T-helper 2 cell treated with Interferon-gamma antibody and Interleukin-4, amounts not matched to agents 5 μg/mL and 100 μg/mL, for 36 hours (primary cell): ENCODE results near the gene PLAAT3.
A peak's percentile ranks its signal among the peaks of the same experiment; 100 is the strongest.
"Not testable (repeated sequence)": the region's sequence is repeated elsewhere in the genome, so short reads cannot be mapped to it uniquely, and the experiment has no call there.

Experiments
- DNase-seq: peaks from one replicate; pipeline ENCODE4 v3.0.0; 2021; ENCODE audit warnings: low spot score
- H3K27ac Mint-ChIP-seq: one replicate; pipeline ENCODE4 v1.8.0; 2021; ENCODE audit warnings: mild to moderate bottlenecking, mixed read lengths
- H3K27me3 Mint-ChIP-seq: one replicate; pipeline ENCODE4 v1.8.0; 2021; ENCODE audit warnings: low read depth, mixed read lengths
- H3K36me3 Mint-ChIP-seq: one replicate; pipeline ENCODE4 v1.8.0; 2021; ENCODE audit warnings: low read depth, mixed read lengths
- H3K4me1 Mint-ChIP-seq: one replicate; pipeline ENCODE4 v1.8.0; 2021; ENCODE audit warnings: low read depth, mixed read lengths
- H3K4me3 Mint-ChIP-seq: one replicate; pipeline ENCODE4 v1.8.0; 2022; ENCODE audit warnings: mild to moderate bottlenecking, moderate library complexity, mixed read lengths
- H3K9me3 Mint-ChIP-seq: one replicate; pipeline ENCODE4 v1.8.0; 2021; ENCODE audit warnings: mixed read lengths

The PLAAT3 gene

GRCh38 chr11:63617686-63618085 lies 3.5 kb upstream of the PLAAT3 start:
- not testable (repeated sequence) for H3K4me1 Mint-ChIP-seq, H3K36me3 Mint-ChIP-seq, H3K27ac Mint-ChIP-seq, H3K4me3 Mint-ChIP-seq, DNase-seq, H3K9me3 Mint-ChIP-seq
- H3K27me3 Mint-ChIP-seq, result peaks cover 13% of the 10 kb centered on the region

- DNase-seq, result no peak
- H3K27me3 Mint-ChIP-seq, result peaks cover 17% of the 10 kb centered on the region
- H3K27ac Mint-ChIP-seq, result no peak overlapping the region
- no peak overlapping the region for H3K4me3 Mint-ChIP-seq
- no peaks in the 10 kb centered on the region for H3K36me3 Mint-ChIP-seq
- peaks cover 11% of the 10 kb centered on the region for H3K4me1 Mint-ChIP-seq
- no peaks in the 10 kb centered on the region for H3K9me3 Mint-ChIP-seq
These were observed 2.7 kb upstream of the PLAAT3 start for GRCh38 chr11:63616953-63617352.

- peaks cover 10% of the 10 kb centered on the region for H3K4me1 Mint-ChIP-seq
- no peak for DNase-seq
- no peak overlapping the region for H3K27ac Mint-ChIP-seq
- H3K27me3 Mint-ChIP-seq, result peaks cover 21% of the 10 kb centered on the region
- H3K36me3 Mint-ChIP-seq, result no peaks in the 10 kb centered on the region
- H3K9me3 Mint-ChIP-seq, result no peaks in the 10 kb centered on the region
- peak overlapping the region; percentile 75 for H3K4me3 Mint-ChIP-seq
These were observed 607 bp downstream of the PLAAT3 start for GRCh38 chr11:63613517-63614135.

- Mint-ChIP-seq H3K27me3 (peaks cover 21% of the 10 kb centered on the region), H3K27ac (no peak overlapping the region), H3K4me3 (no peak overlapping the region), H3K9me3 (no peaks in the 10 kb centered on the region), H3K4me1 (peaks cover 10% of the 10 kb centered on the region), H3K36me3 (no peaks in the 10 kb centered on the region)
- no peak for DNase-seq
These were observed 2.1 kb downstream of the PLAAT3 start for GRCh38 chr11:63612181-63612580.

- Mint-ChIP-seq H3K36me3 (no peaks in the 10 kb centered on the region), H3K27me3 (peaks cover 21% of the 10 kb centered on the region), H3K4me1 (peaks cover 10% of the 10 kb centered on the region), H3K27ac (no peak overlapping the region), H3K4me3 (no peak overlapping the region), H3K9me3 (no peaks in the 10 kb centered on the region)
- no peak for DNase-seq
These were observed 2.9 kb downstream of the PLAAT3 start for GRCh38 chr11:63611395-63611747.

GRCh38 chr11:63610604-63611394 lies 3.4 kb downstream of the PLAAT3 start:
- Mint-ChIP-seq H3K4me3 (no peak overlapping the region), H3K36me3 (no peaks in the 10 kb centered on the region), H3K4me1 (peaks cover 10% of the 10 kb centered on the region), H3K27ac (no peak overlapping the region), H3K27me3 (peaks cover 21% of the 10 kb centered on the region), H3K9me3 (no peaks in the 10 kb centered on the region)
- DNase-seq, result no peak

- H3K27me3 Mint-ChIP-seq, result peaks cover 21% of the 10 kb centered on the region
- H3K9me3 Mint-ChIP-seq, result no peaks in the 10 kb centered on the region
- no peak for DNase-seq
- H3K4me3 Mint-ChIP-seq, result no peak overlapping the region
- H3K4me1 Mint-ChIP-seq, result peaks cover 10% of the 10 kb centered on the region
- no peak overlapping the region for H3K27ac Mint-ChIP-seq
- no peaks in the 10 kb centered on the region for H3K36me3 Mint-ChIP-seq
These were observed 4.2 kb downstream of the PLAAT3 start for GRCh38 chr11:63609971-63610580.

- Mint-ChIP-seq H3K4me1 (peaks cover 10% of the 10 kb centered on the region), H3K4me3 (no peak overlapping the region), H3K27ac (no peak overlapping the region), H3K9me3 (no peaks in the 10 kb centered on the region), H3K36me3 (no peaks in the 10 kb centered on the region), H3K27me3 (peaks cover 20% of the 10 kb centered on the region)
- DNase-seq, result no peak
These were observed 4.7 kb downstream of the PLAAT3 start for GRCh38 chr11:63609536-63609935.

- Mint-ChIP-seq H3K4me1 (peaks cover 8% of the 10 kb centered on the region), H3K36me3 (no peaks in the 10 kb centered on the region), H3K9me3 (no peaks in the 10 kb centered on the region), H3K27ac (no peak overlapping the region), H3K4me3 (no peak overlapping the region), H3K27me3 (peaks cover 15% of the 10 kb centered on the region)
- DNase-seq, result no peak
These were observed 5.6 kb downstream of the PLAAT3 start for GRCh38 chr11:63608353-63609345.

- no peak overlapping the region for H3K27ac Mint-ChIP-seq
- no peak overlapping the region for H3K4me3 Mint-ChIP-seq
These were observed 11.1 kb downstream of the PLAAT3 start for GRCh38 chr11:63603180-63603518.

GRCh38 chr11:63602290-63603179 lies 11.7 kb downstream of the PLAAT3 start:
- H3K36me3 Mint-ChIP-seq, H3K27ac Mint-ChIP-seq, H3K27me3 Mint-ChIP-seq, H3K4me3 Mint-ChIP-seq, H3K4me1 Mint-ChIP-seq, DNase-seq, H3K9me3 Mint-ChIP-seq: not testable (repeated sequence)

More at GRCh38 chr11:63603180-63603518, 11.1 kb downstream of the PLAAT3 start:
- H3K9me3 Mint-ChIP-seq, result no peaks in the 10 kb centered on the region
- no peaks in the 10 kb centered on the region for H3K27me3 Mint-ChIP-seq
- no peaks in the 10 kb centered on the region for H3K4me1 Mint-ChIP-seq
- H3K36me3 Mint-ChIP-seq, result no peaks in the 10 kb centered on the region
- DNase-seq, result peak; percentile 19

- H3K9me3 Mint-ChIP-seq, result no peaks in the 10 kb centered on the region
- no peaks in the 10 kb centered on the region for H3K36me3 Mint-ChIP-seq
- no peaks in the 10 kb centered on the region for H3K4me1 Mint-ChIP-seq
- no peak for DNase-seq
- no peaks in the 10 kb centered on the region for H3K27me3 Mint-ChIP-seq
- no peak overlapping the region for H3K4me3 Mint-ChIP-seq
- no peak overlapping the region for H3K27ac Mint-ChIP-seq
These were observed 14.8 kb downstream of the PLAAT3 start for GRCh38 chr11:63599211-63600122.
